ENCODE results near the gene PRTN3.

Gene PRTN3

GRCh38 chr19:798415-799075 lies 42.3 kb upstream of the PRTN3 start:
- in situ Hi-C loops (cut with HindIII; ENCODE audit: low pct_unique_long_range_greater_than_20kb, low sequenced_read_pairs) = no loop called here
- peak in 1 of 2 experiments; percentile 2 for DNase-seq (ENCODE audit: low read depth in 1 of 2, low spot score in 1 of 2)
- no peak for TF ChIP-seq JUND (IDR thresholded peaks at IDR 0.05; ENCODE audit: low read depth)

- peak; percentile 45 to 68 for DNase-seq (ENCODE audit: low read depth in 1 of 2, low spot score in 1 of 2)
- TF ChIP-seq JUND (IDR thresholded peaks at IDR 0.05; ENCODE audit: low read depth) = no peak
- in situ Hi-C loops (cut with HindIII; ENCODE audit: low pct_unique_long_range_greater_than_20kb, low sequenced_read_pairs) = no loop called here
These were observed 41.5 kb upstream of the PRTN3 start for GRCh38 chr19:799076-799881.

- in situ Hi-C loops (cut with HindIII; ENCODE audit: low pct_unique_long_range_greater_than_20kb, low sequenced_read_pairs) = no loop called here
- peak; percentile 88 to 91 for DNase-seq (ENCODE audit: low read depth in 1 of 2, low spot score in 1 of 2)
- no peak for TF ChIP-seq JUND (IDR thresholded peaks at IDR 0.05; ENCODE audit: low read depth)
These were observed 40.3 kb upstream of the PRTN3 start for GRCh38 chr19:800360-801029.

GRCh38 chr19:801030-801860 lies 39.6 kb upstream of the PRTN3 start:
- peak in 1 of 2 experiments; percentile 18 for DNase-seq (ENCODE audit: low read depth in 1 of 2, low spot score in 1 of 2)
- in situ Hi-C loops (cut with HindIII; ENCODE audit: low pct_unique_long_range_greater_than_20kb, low sequenced_read_pairs) = no loop called here
- no peak for TF ChIP-seq JUND (IDR thresholded peaks at IDR 0.05; ENCODE audit: low read depth)

- in situ Hi-C loops (cut with HindIII; ENCODE audit: low pct_unique_long_range_greater_than_20kb, low sequenced_read_pairs) = no loop called here
- TF ChIP-seq JUND (IDR thresholded peaks at IDR 0.05; ENCODE audit: low read depth) = no peak
- DNase-seq (ENCODE audit: low read depth in 1 of 2, low spot score in 1 of 2) = peak in 1 of 2 experiments; percentile 69
These were observed 38.8 kb upstream of the PRTN3 start for GRCh38 chr19:801861-802497.

DNA sequence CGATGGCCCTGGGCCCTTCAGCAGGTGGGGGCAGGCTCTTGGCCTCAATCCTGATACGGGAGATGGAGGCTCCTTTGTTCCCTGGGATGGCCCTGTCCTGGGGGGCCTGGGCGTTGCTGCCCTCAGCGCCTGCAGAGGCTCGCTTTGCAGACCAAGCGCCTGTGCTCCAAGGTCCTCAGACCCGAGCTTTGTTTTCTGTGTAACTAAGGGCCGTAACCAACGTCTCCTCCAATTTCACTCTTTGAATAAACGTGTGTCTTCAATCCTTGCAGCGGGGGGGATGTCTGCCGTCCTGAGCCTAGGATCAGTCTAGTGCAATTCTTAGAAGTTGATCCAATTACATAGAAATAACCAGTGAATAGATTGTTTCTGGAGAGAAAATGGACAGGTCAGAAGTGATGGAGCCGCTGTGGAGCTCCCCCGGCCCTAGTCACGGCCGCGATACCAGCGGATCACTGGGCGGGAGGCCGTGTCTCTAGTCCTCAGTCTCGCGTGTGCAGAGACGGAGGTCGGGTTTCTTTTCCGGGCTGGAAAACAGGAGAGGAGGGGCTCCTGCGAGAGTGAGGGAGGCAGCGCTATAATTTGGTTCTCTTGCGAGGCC lies 38.2 kb upstream of the PRTN3 start:
- TF ChIP-seq JUND (IDR thresholded peaks at IDR 0.05; ENCODE audit: low read depth) = no peak
- in situ Hi-C loops (cut with HindIII; ENCODE audit: low pct_unique_long_range_greater_than_20kb, low sequenced_read_pairs) = no loop called here
- DNase-seq (ENCODE audit: low read depth in 1 of 2, low spot score in 1 of 2) = peak in 1 of 2 experiments; percentile 11

DNA sequence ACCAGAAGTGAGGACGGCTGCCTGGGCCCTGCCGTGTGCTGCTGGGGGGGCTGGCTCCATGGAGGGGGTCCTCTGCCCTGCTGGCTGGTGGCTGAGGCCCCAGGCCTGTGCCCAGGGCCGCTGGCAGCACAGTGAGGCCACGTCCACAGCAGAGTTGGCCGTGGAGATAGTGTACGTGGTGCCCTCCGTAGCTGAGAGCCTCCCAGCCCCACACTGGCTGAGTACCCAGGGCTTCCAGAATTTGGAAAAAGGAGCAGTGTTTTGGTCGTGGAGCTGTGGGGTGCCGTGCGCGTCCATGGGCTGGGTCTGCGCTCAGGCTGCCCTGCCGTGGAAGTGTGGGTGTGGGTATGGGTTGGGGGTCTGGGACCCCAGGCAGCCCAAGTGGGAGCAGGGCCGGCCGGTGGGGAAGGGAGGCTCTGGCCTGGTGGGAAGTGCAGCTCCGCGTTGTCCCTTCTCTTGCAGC lies 37.7 kb upstream of the PRTN3 start:
- TF ChIP-seq JUND (IDR thresholded peaks at IDR 0.05; ENCODE audit: low read depth) = no peak
- in situ Hi-C loops (cut with HindIII; ENCODE audit: low pct_unique_long_range_greater_than_20kb, low sequenced_read_pairs) = no loop called here
- DNase-seq (ENCODE audit: low read depth in 1 of 2, low spot score in 1 of 2) = no peak

GRCh38 chr19:803686-804418 lies 36.9 kb upstream of the PRTN3 start:
- in situ Hi-C loops (cut with HindIII; ENCODE audit: low pct_unique_long_range_greater_than_20kb, low sequenced_read_pairs) = no loop called here
- no peak for DNase-seq (ENCODE audit: low read depth in 1 of 2, low spot score in 1 of 2)
- TF ChIP-seq JUND (IDR thresholded peaks at IDR 0.05; ENCODE audit: low read depth) = no peak

GRCh38 chr19:804419-805165 lies 36.2 kb upstream of the PRTN3 start:
- no peak for TF ChIP-seq JUND (IDR thresholded peaks at IDR 0.05; ENCODE audit: low read depth)
- DNase-seq (ENCODE audit: low read depth in 1 of 2, low spot score in 1 of 2) = no peak
- in situ Hi-C loops (cut with HindIII; ENCODE audit: low pct_unique_long_range_greater_than_20kb, low sequenced_read_pairs) = no loop called here

- in situ Hi-C loops (cut with HindIII; ENCODE audit: low pct_unique_long_range_greater_than_20kb, low sequenced_read_pairs) = no loop called here
- DNase-seq (ENCODE audit: low read depth in 1 of 2, low spot score in 1 of 2) = no peak
- TF ChIP-seq JUND (IDR thresholded peaks at IDR 0.05; ENCODE audit: low read depth) = no peak
These were observed 35.6 kb upstream of the PRTN3 start for GRCh38 chr19:805166-805551.

Data from T47D (cell line).